Inflammatory macrophage (primary cell): ENCODE data around the gene OR10G7.
"Not testable (repeated sequence)": the region's sequence is repeated elsewhere in the genome, so short reads cannot be mapped to it uniquely, and the experiment has no call there.

Experiments
- DNase-seq, 2 donors: peaks; one replicate each; pipeline ENCODE4 v3.0.0-alpha.2; 2020 to 2022

Gene OR10G7

DNA sequence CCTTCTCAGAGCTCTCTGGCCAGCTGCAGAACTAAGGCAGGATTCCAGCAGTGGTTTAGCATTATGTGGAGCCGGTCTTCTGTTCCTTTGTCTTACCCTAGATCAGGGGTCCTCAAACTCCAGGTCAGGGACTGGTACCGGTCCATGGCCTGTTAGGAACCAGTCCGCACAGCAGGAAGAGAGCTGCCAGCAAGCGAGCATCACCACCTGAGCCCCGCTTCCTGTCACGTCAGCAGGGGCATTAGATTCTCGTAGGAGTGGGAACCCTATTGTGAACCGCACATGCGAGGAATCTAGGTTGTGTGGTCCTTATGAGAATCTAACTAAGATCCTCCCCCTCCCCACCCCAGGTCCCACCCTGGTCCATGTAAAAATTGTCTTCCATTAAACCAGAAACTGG, 1.6 kb downstream of the OR10G7 start:
- no peak for DNase-seq

DNA sequence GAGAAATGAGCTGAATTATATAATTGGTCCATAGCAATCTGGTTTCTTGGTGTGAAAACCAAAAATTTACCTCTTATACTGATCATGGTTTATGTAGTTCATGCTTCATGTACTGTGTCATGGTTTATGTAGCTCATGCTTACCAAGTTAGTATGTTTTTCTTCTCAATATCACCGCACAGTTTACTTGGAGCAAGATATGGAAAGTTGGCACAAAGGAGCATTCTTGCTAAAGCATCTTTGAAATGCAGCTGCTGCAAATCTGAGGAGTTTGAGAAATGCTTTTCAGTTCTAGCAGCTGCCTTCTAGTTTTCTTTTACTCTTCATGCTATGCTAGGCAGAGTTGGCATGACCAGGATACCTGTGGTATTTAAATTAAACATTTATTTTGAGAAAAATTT, 4.5 kb downstream of the OR10G7 start:
- no peak for DNase-seq

DNA sequence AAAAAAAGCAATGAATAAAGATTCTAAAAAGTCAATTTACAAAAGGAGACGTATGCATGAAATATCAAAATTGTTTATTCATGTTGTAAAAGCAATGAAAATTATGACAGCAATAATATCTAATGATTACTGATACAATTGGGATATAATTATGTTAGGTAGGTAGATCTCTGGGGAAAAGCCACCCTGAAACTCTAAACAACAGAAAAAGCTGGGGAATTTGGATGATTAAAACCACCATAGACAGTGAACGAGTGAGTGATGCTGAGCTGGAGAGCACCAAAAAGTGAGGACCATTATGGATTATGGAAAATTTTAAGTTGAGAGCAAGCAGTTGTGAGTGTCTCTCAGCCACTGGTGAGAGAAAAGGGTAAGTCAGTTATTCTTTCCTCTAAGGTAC, 14.6 kb downstream of the OR10G7 start, which contains the start of gene OR10G8:
Gene OR10G8, plus strand, starts transcription at position 301 of the 400 bp plus-strand sequence. CDS start 2,825 bp downstream, outside the sequence.
- no peak for DNase-seq

DNA sequence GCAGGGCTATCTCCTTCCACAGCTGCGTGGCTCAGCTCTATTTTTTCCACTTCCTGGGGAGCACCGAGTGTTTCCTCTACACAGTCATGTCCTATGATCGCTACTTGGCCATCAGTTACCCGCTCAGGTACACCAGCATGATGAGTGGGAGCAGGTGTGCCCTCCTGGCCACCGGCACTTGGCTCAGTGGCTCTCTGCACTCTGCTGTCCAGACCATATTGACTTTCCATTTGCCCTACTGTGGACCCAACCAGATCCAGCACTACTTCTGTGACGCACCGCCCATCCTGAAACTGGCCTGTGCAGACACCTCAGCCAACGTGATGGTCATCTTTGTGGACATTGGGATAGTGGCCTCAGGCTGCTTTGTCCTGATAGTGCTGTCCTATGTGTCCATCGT, 25.3 kb downstream of the OR10G7 start:
- not testable (repeated sequence) for DNase-seq

- DNase-seq, result no peak
Observed at GRCh38 chr11:124012697-124013096, 28.4 kb downstream of the OR10G7 start, which contains the start of gene OR10G4. Gene OR10G4, plus strand, starts transcription at chr11:124012997. Its CDS starts 2,578 bp downstream, at chr11:124015575.

DNA sequence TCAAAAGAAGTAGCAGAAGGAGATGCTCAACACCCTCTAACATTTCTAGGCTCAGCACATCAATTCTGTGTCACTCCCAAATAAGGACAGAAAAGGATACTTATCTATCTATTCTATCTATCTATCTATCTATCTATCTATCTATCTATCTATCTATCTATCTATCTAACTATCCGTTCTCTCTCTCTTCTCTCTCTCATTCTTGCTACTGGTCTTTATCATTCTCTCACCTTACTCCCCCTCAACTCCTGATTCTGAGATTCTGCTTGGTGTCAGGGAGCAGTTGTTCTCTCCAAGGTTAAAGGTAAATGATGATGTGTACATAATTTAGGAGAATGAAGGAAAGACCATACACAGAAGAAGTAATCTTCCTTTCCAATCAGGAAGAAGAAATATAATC, 46.0 kb downstream of the OR10G7 start, which contains the start of gene OR10G6:
Gene OR10G6, minus strand, starts transcription at position 43 of the 400 bp plus-strand sequence. Its CDS starts 0 bp downstream, at position 43.
- DNase-seq, result no peak
